ENCODE data around the gene APBA2. TPM values are rescaled to one million over a fixed set of nuclear protein-coding genes. Genes with fewer than 3 reads are reported as not detected.

APBA2 gene
- polyA plus RNA-seq, 1 donor (not counting 4 experiments of a cell fraction or from before 2014, with no cell fraction given) = 5.5 TPM

GRCh38 chr15:29138260-29138659 lies 252.5 kb downstream of the APBA2 start:
- dilution Hi-C loops (cut with MboI; ENCODE audit: extremely low pct_ligation_motif_present, low sequenced_read_pairs) = no loop called here
- no peaks in the 10 kb centered on the region for H3K36me3 ChIP-seq (ENCODE audit: control insufficient read depth in 2 of 2, extremely low read depth in 1 of 2, insufficient read depth in 2 of 2, low read length in 2 of 2)
- FAIRE-seq (no peak), DNase-seq (ENCODE audit: low read depth, low spot score) (no peak)
- no peaks in the 10 kb centered on the region for H3K9me1 ChIP-seq (ENCODE audit: control insufficient read depth, extremely low read depth, insufficient read depth, low read length)
- TF ChIP-seq CTCF (optimal IDR thresholded peaks at IDR 0.05 in 1 of 3, IDR thresholded peaks at IDR 0.05 in 1 of 3, conservative IDR thresholded peaks at IDR 0.05 in 1 of 3; ENCODE audit: extremely low read depth in 1 of 3, insufficient read depth in 2 of 3, low read length in 3 of 3) = no peak
- no peak for TF ChIP-seq EZH2 (IDR thresholded peaks at IDR 0.05; ENCODE audit: low read length)
- H3K4me3 ChIP-seq (ENCODE audit: control insufficient read depth in 2 of 3, extremely low read depth in 1 of 3, insufficient read depth in 2 of 3, low read depth in 1 of 3, low read length in 3 of 3) = no peak overlapping the region
- H3K4me2 ChIP-seq (ENCODE audit: control insufficient read depth, extremely low read depth, insufficient read depth, low read depth, low read length) = no peak overlapping the region
- H3K4me1 ChIP-seq (ENCODE audit: control insufficient read depth, extremely low read depth, insufficient read depth, low read length) = peaks cover 3% of the 10 kb centered on the region
- H3K79me2 ChIP-seq (ENCODE audit: control insufficient read depth, insufficient read depth, low read length) = no peaks in the 10 kb centered on the region
- H3K27me3 ChIP-seq (ENCODE audit: control insufficient read depth, extremely low read depth, insufficient read depth, low read length) = no peaks in the 10 kb centered on the region
- no peaks in the 10 kb centered on the region for H4K20me1 ChIP-seq (ENCODE audit: control insufficient read depth, extremely low read depth, insufficient read depth, low read length)
- H2AFZ ChIP-seq (ENCODE audit: control insufficient read depth, low read length) = no peak overlapping the region
- H3K9ac ChIP-seq (ENCODE audit: control insufficient read depth, extremely low read depth, insufficient read depth, low read length) = no peak overlapping the region
- no peak overlapping the region for H3K27ac ChIP-seq (ENCODE audit: control insufficient read depth, insufficient read depth, low read length)
- no peaks in the 10 kb centered on the region for H3K9me3 ChIP-seq (ENCODE audit: control insufficient read depth, low read depth, low read length)

DNA sequence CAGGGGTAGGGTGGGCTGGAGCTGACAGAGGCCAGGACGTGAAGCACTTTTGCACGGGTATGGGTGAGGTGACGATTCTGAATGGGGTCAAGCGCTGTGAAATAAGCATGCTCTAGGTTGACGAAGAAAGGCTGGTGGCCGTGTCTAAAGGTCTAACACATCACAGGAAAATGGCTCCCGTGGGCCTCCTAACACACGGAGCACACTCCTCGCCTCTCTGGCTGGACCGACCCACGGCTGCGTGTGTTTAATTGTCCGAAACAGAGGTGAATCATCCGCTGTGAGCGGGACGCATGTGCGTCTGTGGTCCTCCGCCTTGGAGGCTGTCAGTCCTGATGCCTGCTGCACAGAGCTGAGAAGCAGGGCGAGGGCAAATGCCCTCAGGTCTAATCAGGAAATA lies 253.3 kb downstream of the APBA2 start:
- dilution Hi-C loops (cut with MboI; ENCODE audit: extremely low pct_ligation_motif_present, low sequenced_read_pairs) = no loop called here
- no peaks in the 10 kb centered on the region for H4K20me1 ChIP-seq (ENCODE audit: control insufficient read depth, extremely low read depth, insufficient read depth, low read length)
- TF ChIP-seq EZH2 (IDR thresholded peaks at IDR 0.05; ENCODE audit: low read length) (no peak), CTCF (optimal IDR thresholded peaks at IDR 0.05 in 1 of 3, IDR thresholded peaks at IDR 0.05 in 1 of 3, conservative IDR thresholded peaks at IDR 0.05 in 1 of 3; ENCODE audit: extremely low read depth in 1 of 3, insufficient read depth in 2 of 3, low read length in 3 of 3) (no peak)
- no peak for DNase-seq (ENCODE audit: low read depth, low spot score)
- FAIRE-seq = no peak
- no peak overlapping the region for H3K27ac ChIP-seq (ENCODE audit: control insufficient read depth, insufficient read depth, low read length)
- H3K4me2 ChIP-seq (ENCODE audit: control insufficient read depth, extremely low read depth, insufficient read depth, low read depth, low read length) = no peak overlapping the region
- H2AFZ ChIP-seq (ENCODE audit: control insufficient read depth, low read length) = no peak overlapping the region
- no peak overlapping the region for H3K4me3 ChIP-seq (ENCODE audit: control insufficient read depth in 2 of 3, extremely low read depth in 1 of 3, insufficient read depth in 2 of 3, low read depth in 1 of 3, low read length in 3 of 3)
- no peaks in the 10 kb centered on the region for H3K9me3 ChIP-seq (ENCODE audit: control insufficient read depth, low read depth, low read length)
- H3K79me2 ChIP-seq (ENCODE audit: control insufficient read depth, insufficient read depth, low read length) = no peaks in the 10 kb centered on the region
- no peaks in the 10 kb centered on the region for H3K27me3 ChIP-seq (ENCODE audit: control insufficient read depth, extremely low read depth, insufficient read depth, low read length)
- H3K4me1 ChIP-seq (ENCODE audit: control insufficient read depth, extremely low read depth, insufficient read depth, low read length) = peaks cover 3% of the 10 kb centered on the region
- H3K36me3 ChIP-seq (ENCODE audit: control insufficient read depth in 2 of 2, extremely low read depth in 1 of 2, insufficient read depth in 2 of 2, low read length in 2 of 2) = no peaks in the 10 kb centered on the region
- H3K9ac ChIP-seq (ENCODE audit: control insufficient read depth, extremely low read depth, insufficient read depth, low read length) = no peak overlapping the region
- H3K9me1 ChIP-seq (ENCODE audit: control insufficient read depth, extremely low read depth, insufficient read depth, low read length) = no peaks in the 10 kb centered on the region
